CD4-positive, alpha-beta T cell treated with Interleukin-1 beta for 1 hour (primary cell): Measurements from ENCODE around the gene CD22.
"Not testable (repeated sequence)": the region's sequence is repeated elsewhere in the genome, so short reads cannot be mapped to it uniquely, and the experiment has no call there.

Experiments
- DNase-seq, 2 donors: peaks; one replicate each; pipeline ENCODE4 v3.0.0-alpha.2; 2020 to 2022

Gene CD22

GRCh38 chr19:35328851-35329285, at the start of gene CD22:
Gene CD22 (plus strand): TSS chr19:35329187. CDS start chr19:35332041, 2,854 bp downstream.
- DNase-seq, result peak in 1 of 2 donors; percentile 65

- DNase-seq, result no peak
Observed at GRCh38 chr19:35279374-35279773, 49.6 kb upstream of the CD22 start.

- no peak for DNase-seq
Observed at GRCh38 chr19:35279985-35280821, 48.8 kb upstream of the CD22 start.

GRCh38 chr19:35281303-35281702, 47.7 kb upstream of the CD22 start:
- no peak for DNase-seq

GRCh38 chr19:35284153-35285094, 44.6 kb upstream of the CD22 start:
- no peak for DNase-seq

GRCh38 chr19:35285095-35285449, 43.9 kb upstream of the CD22 start:
- no peak for DNase-seq

- not testable (repeated sequence) for DNase-seq
Observed at GRCh38 chr19:35285465-35285864, 43.5 kb upstream of the CD22 start.

GRCh38 chr19:35286101-35286500, 42.9 kb upstream of the CD22 start:
- DNase-seq, result not testable (repeated sequence)

- DNase-seq, result no peak
Observed at GRCh38 chr19:35287713-35288112, 41.3 kb upstream of the CD22 start.

GRCh38 chr19:35288331-35288730, 40.7 kb upstream of the CD22 start:
- DNase-seq, result no peak

GRCh38 chr19:35288906-35289305, 40.1 kb upstream of the CD22 start:
- no peak for DNase-seq

GRCh38 chr19:35290381-35291127, 38.4 kb upstream of the CD22 start:
- DNase-seq, result no peak

- DNase-seq, result no peak
Observed at GRCh38 chr19:35291259-35291658, 37.7 kb upstream of the CD22 start.

GRCh38 chr19:35291916-35292315, 37.1 kb upstream of the CD22 start, which contains the start of gene MAG:
Gene MAG (plus strand): TSS chr19:35292161. CDS start chr19:35295409, 3,248 bp downstream.
- no peak for DNase-seq

GRCh38 chr19:35292421-35293362, 36.3 kb upstream of the CD22 start:
- no peak for DNase-seq

- no peak for DNase-seq
Observed at GRCh38 chr19:35293363-35293739, 35.6 kb upstream of the CD22 start.

GRCh38 chr19:35293808-35294207, 35.2 kb upstream of the CD22 start:
- DNase-seq, result no peak

- DNase-seq, result no peak
Observed at GRCh38 chr19:35294328-35294727, 34.7 kb upstream of the CD22 start.

GRCh38 chr19:35294859-35295791, 33.9 kb upstream of the CD22 start:
- DNase-seq, result no peak

GRCh38 chr19:35295792-35296462, 33.1 kb upstream of the CD22 start:
- peak; percentile 23 to 45 for DNase-seq
